ENCODE results near the gene TMEM8B.

- TF ChIP-seq, protein P1, sequence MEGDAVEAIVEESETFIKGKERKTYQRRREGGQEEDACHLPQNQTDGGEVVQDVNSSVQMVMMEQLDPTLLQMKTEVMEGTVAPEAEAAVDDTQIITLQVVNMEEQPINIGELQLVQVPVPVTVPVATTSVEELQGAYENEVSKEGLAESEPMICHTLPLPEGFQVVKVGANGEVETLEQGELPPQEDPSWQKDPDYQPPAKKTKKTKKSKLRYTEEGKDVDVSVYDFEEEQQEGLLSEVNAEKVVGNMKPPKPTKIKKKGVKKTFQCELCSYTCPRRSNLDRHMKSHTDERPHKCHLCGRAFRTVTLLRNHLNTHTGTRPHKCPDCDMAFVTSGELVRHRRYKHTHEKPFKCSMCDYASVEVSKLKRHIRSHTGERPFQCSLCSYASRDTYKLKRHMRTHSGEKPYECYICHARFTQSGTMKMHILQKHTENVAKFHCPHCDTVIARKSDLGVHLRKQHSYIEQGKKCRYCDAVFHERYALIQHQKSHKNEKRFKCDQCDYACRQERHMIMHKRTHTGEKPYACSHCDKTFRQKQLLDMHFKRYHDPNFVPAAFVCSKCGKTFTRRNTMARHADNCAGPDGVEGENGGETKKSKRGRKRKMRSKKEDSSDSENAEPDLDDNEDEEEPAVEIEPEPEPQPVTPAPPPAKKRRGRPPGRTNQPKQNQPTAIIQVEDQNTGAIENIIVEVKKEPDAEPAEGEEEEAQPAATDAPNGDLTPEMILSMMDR (optimal IDR thresholded peaks at IDR 0.05 in 1 of 3, IDR thresholded peaks at IDR 0.05 in 1 of 3, conservative IDR thresholded peaks at IDR 0.05 in 1 of 3; ENCODE audit: extremely low read depth in 1 of 3, insufficient read depth in 2 of 3, low read length in 3 of 3): no peak
- no peak for TF ChIP-seq EZH2 (IDR thresholded peaks at IDR 0.05; ENCODE audit: low read length)
Measured at GRCh38 chr9:35914301-35914807, 85.3 kb downstream of the TMEM8B start.
